ENCODE data around the gene TUBE1.
"Not testable (repeated sequence)": the region's sequence is repeated elsewhere in the genome, so short reads cannot be mapped to it uniquely, and the experiment has no call there.

TUBE1 gene, protein sequence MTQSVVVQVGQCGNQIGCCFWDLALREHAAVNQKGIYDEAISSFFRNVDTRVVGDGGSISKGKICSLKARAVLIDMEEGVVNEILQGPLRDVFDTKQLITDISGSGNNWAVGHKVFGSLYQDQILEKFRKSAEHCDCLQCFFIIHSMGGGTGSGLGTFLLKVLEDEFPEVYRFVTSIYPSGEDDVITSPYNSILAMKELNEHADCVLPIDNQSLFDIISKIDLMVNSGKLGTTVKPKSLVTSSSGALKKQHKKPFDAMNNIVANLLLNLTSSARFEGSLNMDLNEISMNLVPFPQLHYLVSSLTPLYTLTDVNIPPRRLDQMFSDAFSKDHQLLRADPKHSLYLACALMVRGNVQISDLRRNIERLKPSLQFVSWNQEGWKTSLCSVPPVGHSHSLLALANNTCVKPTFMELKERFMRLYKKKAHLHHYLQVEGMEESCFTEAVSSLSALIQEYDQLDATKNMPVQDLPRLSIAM

DNA sequence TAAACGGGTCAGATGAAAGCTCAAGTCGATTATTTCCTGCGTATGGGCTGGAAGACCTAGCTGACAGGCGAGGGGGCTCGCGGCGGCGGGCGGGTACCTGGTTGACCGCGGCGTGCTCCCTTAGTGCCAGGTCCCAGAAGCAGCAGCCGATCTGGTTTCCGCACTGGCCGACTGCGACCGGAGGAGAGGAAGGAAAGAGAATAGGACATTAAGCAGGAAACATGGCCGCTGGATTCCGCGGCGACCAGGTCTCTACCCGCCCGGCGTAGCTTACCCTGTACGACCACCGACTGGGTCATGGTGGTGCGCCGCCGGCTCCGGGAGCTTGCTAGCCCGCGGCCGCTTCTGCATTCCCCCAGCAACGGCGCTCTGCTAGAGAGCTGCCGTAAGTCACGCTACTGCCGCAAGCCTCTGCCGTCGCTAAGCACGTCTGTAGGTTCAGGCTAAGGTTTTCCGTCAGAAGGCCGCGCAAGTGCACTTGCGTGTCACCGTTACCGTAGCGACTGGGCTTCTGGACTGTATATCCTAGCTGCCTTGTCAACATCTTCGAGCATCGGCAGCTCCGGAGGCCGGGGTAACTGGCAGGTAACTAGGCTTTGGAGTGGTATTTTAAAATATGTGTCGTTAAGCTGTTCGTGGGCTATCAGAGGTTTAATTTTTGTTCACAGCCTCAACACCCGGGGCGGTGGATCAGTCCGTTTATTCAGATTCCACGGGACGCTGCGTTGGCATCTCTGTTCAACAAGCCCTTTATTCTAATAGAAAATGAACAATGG is at the start of gene TUBE1, which contains the start of gene FAM229B:
TUBE1 (minus strand) TSS at position 347 of the 776 bp plus-strand sequence; CDS start at position 299, 48 bp downstream.
FAM229B (plus strand) TSS at position 456 of the 776 bp plus-strand sequence. CDS start 11,693 bp downstream, outside the sequence.
- peak; percentile 76 for DNase-seq (ENCODE audit: low read depth)

DNA sequence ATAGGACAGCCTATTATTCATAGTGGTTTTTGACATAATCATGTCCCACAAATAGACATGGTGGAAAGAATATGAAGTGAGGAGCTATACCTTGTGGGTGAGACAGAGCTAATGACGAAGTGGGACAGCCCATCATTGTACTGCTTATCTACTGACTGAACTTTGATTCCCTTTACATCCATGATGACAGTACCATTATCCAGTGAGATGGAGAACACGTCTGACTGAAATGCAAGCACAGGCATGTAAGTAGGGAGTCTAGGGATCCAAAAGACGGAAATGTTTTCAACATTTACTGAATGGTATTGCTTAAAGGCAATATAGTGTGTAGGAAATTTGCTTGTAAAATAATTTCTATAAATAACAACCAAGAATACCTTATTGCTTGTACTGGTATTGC is 43.6 kb upstream of the TUBE1 start:
- DNase-seq (ENCODE audit: low read depth), result no peak

DNA sequence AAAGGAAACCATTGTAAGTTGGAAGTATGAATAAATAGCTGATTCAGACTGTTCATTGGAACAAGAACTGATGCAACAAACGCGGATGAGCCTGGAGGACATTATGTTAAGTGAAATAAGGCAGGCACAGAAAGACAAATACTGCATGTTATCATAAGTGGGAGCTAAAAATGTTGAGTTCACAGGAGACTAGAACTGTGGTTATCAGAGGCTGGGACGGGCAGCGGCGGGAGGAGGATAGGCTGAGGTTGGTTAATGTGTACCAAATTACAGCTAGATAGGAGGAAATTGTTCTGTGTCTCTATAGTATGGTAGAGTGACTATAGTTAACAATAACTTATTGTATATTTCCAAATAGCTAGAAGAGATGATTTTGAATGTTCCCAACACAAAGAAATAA is 40.9 kb upstream of the TUBE1 start:
- DNase-seq (ENCODE audit: low read depth), result no peak

DNA sequence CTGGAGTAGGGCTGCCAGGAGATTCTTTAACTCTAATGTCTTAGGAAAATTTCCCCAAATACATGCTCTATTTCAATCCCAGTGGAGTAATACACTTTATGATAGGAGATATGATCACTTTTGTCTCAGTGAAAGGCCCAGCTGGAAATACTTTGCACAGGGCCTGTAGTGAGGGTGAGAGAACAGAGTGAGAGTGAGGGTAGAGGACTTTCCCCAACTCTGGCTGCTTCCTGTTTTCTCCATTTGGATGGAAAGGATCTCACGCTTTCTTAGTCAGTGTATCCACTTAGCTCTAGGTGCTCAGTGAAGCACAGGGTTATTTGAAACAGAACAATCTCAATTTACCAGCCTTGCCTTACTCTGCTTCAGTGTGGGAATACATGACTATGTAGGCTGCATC is 36.7 kb upstream of the TUBE1 start:
- no peak for DNase-seq (ENCODE audit: low read depth)

DNA sequence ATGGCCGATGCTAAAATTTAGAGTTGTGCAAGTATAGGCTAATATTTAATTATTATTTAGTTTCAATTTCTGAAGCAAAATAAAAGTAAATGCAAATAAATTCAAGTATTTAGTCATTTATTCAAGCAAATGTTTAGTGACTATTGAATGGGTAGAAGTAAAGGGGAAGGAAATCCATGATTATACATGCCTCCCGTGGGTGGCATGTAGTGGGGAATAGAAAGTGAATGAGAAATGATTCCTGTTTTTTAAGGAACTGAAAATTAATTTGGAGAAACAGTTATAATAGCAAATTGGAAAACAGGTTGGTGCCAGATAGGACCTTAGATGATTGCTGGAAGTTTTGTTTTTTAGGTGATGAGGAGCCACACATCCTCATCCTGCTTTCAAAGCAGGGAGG is 35.5 kb upstream of the TUBE1 start:
- no peak for DNase-seq (ENCODE audit: low read depth)

DNA sequence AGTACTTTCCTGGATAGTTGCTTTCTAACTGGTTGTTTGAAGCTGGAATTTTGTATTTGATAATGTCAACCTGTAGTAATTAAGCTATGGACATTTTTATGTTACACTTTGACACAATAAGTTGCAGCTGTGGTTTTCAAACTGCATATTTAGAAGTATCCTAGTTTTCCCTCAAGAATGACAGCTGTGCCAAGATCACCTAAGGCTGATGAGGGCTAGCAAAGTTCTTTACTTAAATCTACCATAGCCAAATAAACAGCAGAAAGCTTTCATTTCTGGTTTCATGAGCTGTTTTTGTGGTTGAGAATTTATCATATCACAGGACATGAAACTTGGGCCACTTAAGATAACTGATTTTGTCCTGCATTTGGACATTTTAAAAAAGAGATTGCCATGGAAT is 30.8 kb upstream of the TUBE1 start:
- no peak for DNase-seq (ENCODE audit: low read depth)

DNA sequence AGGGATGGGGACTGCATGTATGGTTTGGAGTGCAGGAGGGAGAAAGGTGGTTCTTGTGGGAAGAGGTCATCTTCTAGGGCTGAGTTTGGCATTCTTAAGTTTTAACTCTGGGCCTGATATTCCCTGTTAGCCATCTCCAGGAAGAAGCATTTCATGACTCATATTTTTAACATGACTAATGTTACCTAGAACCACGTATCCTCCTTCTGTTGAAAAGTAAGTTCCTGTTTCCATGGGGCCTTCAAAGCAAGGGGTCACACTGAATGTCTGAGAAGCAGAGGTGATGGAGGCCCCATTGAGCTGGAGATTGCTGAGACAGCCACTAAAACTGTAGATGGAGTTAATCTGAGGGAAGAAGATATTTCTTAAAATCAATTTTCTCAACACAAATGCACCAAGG is 30.3 kb upstream of the TUBE1 start:
- DNase-seq (ENCODE audit: low read depth), result no peak

DNA sequence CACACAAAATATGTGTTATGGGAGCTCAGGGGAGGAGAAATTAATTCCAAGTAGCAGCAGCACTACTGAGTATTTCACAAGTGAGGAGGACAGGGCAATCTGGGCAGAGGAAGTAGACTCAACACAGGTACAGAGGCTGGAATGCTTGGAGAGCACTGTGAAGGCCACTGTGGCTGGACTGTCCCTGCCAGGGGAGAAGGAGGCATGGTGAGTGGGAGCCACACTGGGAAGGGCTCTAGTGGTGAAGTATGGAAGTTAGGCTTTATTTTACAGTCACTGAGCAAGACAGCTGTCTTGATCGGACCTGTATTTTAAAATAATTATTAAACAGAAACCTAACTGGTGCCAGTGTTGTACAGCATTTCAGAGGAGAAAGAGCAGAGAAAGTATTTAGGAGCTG is 28.9 kb upstream of the TUBE1 start:
- DNase-seq (ENCODE audit: low read depth), result no peak

DNA sequence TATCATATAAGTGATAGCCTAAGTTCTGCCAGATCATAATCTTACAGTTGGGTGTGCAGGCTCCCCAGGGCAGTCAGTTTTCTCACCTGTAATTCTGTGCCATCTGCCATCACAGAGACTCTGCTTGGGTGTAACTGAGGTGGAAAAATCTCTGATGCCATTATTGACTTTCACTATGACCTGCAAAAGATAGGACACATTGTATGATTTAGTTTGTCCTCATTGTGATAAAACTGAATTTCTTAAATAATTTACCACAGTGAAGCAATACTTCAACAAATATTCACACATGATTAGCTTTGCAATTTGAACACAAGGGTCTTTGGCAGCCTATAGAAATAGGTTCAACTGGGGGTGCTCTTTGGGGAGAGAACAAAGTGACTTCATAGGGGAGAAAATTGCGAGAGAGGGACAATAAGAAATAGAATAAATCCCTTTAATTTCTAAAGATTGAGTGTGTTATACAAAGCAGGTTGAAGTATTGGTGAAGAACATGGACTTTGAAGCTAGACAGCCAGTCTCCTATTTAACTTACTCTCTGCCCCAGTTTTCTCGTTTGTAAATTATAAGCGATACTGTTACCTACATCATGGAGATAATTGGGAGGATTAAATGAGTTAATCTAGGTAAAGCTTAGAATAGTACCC is 27.4 kb upstream of the TUBE1 start:
- DNase-seq (ENCODE audit: low read depth), result no peak

DNA sequence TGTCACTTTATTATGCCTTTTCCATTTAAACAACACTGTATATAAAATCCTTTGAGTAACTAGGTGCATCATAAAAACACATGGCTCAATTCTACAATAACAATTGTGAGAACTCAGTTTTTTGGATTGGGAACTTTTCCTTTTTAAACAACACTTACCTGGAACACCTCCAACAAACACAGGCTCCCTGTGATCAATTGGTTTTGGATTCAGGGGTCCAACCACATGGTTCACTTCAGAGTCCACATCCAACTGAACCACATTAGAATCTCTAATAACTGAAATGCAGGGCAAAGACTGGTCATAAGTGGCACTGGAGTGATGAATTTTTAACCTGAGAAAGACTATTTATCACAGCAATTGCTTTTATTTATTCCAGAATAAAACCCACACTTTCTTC is 26.6 kb upstream of the TUBE1 start:
- DNase-seq (ENCODE audit: low read depth), result no peak

DNA sequence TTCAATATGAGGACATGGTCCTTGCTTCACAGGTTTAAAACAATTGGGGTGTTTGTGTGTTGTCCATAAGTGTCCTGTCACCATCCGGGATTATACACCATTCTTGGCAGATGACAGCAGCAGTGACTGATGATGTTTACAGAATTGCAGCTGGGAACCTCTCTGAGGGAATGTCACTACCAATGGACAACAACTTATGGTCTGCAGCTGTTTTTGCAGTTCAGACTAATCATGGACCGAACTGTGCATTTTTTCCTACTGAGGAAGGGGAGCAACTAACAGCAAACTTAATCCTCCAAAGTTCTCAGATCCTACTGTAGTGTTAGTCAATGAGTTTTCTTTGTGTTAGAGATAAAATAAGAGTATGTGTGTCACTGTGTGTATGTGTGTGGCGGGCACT is 26.1 kb upstream of the TUBE1 start:
- DNase-seq (ENCODE audit: low read depth), result no peak

DNA sequence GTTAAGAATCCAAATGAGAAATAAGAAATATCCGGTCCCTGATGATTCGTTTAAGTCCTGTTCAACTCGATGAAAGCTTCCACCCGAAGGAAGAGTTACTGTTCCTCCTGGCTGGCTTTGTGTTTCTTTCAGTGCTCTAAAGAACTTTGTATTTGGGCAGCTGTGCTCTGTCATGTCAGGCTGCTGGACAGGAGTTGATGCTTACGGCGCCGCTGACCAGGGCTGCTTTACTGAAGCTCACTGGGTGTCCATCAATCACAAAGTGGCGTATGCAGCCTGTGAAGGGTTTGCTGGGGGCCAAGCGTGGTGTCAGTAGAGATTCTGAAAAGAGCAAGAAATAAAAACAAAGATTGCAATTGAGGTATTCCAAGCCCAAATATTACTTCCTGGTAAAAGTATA is 22.0 kb upstream of the TUBE1 start:
- DNase-seq (ENCODE audit: low read depth), result no peak

DNA sequence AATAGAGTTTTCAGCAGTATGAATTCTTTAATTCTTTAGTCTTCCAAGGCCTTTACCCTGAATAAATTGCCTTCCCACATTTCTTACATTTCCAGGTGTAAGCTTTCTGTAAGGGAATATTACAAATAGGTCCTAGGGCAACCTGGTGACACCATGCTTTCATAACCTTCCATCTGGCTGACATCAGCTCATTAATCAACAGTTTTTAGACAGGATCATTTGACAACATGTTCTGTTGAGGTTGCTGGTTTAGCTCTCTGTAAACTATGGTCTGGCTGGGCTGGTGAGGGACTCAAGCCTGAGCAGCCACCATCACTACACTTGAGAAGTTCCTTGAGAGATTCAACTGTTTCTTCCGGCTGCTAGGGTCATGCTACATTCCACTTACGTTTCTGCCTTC is 19.3 kb upstream of the TUBE1 start:
- DNase-seq (ENCODE audit: low read depth), result no peak

DNA sequence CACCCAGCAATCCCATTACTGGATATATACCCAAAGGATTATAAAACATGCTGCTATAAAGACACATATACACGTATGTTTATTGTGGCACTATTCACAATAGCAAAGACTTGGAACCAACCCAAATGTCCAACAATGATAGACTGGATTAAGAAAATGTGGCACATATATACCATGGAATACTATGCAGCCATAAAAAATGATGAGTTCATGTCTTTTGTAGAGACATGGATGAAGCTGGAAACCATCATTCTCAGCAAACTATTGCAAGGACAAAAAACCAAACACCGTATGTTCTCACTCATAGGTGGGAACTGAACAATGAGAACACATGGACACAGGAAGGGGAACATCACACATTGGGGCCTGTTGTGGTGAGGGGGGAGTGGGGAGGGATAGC is 18.7 kb upstream of the TUBE1 start:
- DNase-seq (ENCODE audit: low read depth), result not testable (repeated sequence)

DNA sequence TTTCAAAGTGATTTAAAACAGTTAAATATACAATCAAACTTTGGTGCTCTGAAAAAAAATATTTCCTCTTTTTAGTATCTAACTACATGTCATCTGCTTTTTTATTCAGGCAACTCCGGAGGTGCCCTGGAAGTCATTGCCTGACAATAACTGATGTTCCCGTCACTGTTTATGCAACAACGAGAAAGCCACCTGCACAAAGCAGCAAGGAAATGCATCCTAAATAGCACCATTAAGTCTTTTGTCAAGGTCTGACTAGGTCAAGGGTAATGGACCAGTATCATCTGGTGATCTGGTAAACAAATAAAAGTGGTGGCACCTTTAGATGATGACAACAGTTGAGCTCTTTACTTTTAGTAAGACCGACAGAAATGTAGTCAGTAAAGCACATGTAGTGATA is 13.3 kb upstream of the TUBE1 start:
- no peak for DNase-seq (ENCODE audit: low read depth)

DNA sequence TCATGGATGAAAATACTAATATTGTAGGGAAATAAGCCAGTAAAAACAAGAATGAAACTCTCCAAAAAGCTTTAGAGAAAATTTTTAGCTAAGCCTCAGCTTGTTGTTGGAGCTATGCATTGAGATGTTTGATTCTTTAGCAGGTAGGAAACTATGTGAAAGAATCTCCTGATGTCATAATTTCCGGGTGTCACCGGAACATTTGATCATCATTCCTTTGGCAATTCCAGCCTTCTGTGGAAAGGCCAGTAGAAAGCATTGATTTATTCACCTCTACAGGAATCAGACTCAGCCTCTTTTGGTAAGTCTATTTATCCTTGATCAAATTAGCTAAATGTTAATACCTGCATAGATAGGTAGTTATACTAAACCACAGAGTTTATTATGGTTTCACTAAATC is 9.6 kb upstream of the TUBE1 start:
- no peak for DNase-seq (ENCODE audit: low read depth)

DNA sequence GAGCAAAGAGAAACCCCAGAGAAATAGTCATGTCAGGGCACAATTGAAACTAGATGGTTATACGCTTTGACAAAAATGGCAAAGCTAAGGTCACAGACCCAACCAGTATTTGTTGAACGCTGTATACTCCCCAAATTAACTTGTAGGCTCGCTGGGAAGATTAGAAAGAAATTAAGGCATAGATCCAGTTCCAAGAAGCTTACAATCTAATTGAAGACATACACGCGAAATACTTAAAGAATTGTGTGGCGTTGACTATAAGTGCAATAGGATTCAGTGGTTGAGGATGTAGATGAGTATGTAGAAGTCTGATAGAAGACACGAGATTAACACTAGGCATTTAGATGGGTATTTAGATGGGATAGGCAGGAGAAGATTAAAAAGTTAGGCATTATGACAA is 634 bp upstream of the TUBE1 start:
- no peak for DNase-seq (ENCODE audit: low read depth)

DNA sequence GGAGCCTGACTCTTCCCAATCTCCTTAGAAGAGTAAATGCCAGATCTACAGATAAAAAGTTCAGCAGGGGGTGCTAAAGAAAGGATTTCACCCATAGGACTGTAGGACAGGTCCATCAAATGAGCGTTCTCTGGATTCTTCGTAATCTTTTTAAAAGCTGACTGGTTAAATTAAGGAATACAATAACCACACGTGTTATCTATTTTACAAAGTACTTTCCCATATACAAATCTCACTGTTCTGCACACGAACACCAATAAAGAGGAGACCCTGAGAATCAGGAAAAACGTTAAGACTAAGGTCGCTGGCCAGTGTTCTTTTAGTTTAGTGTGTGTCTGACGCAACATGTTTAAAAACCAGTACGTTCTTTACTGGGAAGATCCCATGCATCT is 542 bp downstream of the TUBE1 start:
- DNase-seq (ENCODE audit: low read depth), result no peak

DNA sequence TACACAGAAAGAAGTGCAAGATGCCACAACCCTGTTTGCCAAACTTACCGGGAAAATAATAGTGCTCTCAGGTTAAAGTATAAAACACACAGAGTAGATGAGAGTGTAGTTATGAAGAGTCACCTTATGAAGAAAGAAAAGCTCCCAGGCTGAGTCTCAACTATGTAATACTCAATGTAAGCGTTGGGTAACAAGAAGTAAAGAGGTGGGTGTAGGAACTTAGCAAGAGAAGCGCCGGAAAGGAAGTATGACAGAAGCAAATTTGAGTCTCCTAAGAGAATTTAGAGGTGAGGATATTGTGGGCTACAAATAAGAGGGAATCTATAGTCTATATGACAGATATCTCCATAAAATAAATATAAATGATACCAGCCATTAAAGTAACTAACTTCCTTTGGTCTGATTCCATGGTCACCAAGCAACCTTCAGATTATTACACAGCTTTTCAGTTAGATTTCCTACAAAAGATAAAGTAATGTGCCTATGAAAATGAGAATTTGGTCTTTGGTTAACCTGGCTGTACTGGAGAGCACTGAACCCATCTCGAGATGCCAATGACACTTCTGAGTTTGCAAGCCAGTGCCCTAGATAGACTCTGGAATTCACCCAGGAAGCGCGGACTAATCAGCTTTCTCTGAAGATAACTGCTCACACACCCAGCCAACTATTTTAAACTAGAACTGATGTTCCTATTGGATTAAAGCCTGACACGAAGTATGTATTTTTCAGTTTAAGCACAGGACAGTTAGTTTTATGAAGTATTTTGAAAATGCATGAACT is 1.8 kb downstream of the TUBE1 start:
- DNase-seq (ENCODE audit: low read depth), result no peak

DNA sequence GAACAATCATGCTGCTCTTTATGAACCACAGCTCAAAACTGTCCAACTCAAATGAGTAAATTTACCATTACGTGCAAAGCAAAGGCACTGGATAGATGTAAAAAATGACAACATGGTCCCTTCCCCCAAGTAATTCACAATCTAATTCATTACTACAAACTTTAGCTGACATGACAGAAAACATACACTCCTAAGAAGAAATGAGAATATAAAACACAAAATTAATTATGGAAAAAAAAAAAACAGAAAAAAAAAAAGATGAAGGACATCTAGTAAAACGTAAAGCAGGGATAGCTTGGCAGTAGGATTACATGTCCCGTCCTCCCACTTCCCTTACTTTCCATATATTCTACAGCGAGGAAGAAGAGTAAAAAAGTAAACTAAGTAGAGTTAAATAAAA is 5.7 kb downstream of the TUBE1 start:
- DNase-seq (ENCODE audit: low read depth), result no peak

DNA sequence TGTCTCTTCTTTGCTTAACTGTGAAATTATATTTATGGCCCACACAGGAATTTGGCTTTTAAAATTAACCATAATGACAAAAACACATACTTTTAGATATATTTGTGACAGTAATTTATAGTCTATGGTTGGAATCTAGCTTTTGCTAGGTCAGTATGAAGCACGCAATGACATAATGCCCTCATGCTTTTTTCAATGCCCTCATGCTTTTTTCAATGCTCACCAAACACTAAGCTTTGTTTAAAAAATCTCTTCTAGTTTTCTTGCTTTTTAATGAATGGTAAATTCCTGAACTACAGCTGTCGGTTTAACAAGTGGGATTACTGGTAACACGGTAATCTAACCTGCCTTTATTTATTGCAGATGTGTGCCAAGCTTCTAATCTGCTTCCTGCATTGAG is 20.7 kb downstream of the TUBE1 start:
- DNase-seq (ENCODE audit: low read depth), result no peak

DNA sequence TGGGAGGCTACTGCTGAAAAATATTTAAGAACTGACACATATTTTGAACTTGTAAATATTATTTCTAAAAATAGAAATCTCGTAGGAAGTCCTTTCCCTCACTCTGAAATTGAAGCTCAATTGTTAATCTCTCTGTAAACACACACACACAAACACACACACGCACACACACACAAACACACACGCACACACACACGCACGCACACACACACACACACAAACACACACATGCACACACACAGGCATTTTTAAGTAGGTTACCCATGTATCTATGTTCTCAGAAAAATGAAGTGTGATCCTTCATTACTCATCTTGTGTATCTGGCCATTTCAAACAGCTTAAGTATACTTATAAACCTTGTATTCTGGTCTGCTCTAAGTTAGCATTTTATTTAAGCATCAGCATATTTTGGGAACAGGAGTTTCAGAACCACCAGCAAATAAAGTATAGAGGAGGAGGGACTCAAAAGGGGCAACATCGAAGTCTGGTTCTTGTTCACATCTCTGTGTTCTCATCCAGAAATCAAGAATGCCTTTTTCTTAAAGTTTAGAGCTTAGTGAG is 21.8 kb downstream of the TUBE1 start:
- no peak for DNase-seq (ENCODE audit: low read depth)

Data from activated T-helper 1 cell treated with Interleukin-2 at 50 U/mL for 16 hours (primary cell).